T47D (cell line): Measurements from ENCODE around the gene SLC16A5.
"Not testable (repeated sequence)": the region's sequence is repeated elsewhere in the genome, so short reads cannot be mapped to it uniquely, and the experiment has no call there.

Experiments used
- DNase-seq, 2 experiments: peaks; one replicate each; pipeline versions ENCODE4 v3.0.0 to v3.0.0-alpha.2; 2011 to 2012; ENCODE audit warnings: low read depth in 1 of 2, low spot score in 1 of 2
- JUND ChIP-seq: IDR thresholded peaks from 2 replicates; pipeline ENCODE4 v1.6.1; 2012; ENCODE audit warnings: low read depth
- in situ Hi-C: cut with HindIII; loops from 2 replicates; pipeline ENCODE4 v1.10.0; 2016; ENCODE audit warnings: low sequenced_read_pairs, low pct_unique_long_range_greater_than_20kb

The SLC16A5 gene, protein sequence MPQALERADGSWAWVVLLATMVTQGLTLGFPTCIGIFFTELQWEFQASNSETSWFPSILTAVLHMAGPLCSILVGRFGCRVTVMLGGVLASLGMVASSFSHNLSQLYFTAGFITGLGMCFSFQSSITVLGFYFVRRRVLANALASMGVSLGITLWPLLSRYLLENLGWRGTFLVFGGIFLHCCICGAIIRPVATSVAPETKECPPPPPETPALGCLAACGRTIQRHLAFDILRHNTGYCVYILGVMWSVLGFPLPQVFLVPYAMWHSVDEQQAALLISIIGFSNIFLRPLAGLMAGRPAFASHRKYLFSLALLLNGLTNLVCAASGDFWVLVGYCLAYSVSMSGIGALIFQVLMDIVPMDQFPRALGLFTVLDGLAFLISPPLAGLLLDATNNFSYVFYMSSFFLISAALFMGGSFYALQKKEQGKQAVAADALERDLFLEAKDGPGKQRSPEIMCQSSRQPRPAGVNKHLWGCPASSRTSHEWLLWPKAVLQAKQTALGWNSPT

DNA sequence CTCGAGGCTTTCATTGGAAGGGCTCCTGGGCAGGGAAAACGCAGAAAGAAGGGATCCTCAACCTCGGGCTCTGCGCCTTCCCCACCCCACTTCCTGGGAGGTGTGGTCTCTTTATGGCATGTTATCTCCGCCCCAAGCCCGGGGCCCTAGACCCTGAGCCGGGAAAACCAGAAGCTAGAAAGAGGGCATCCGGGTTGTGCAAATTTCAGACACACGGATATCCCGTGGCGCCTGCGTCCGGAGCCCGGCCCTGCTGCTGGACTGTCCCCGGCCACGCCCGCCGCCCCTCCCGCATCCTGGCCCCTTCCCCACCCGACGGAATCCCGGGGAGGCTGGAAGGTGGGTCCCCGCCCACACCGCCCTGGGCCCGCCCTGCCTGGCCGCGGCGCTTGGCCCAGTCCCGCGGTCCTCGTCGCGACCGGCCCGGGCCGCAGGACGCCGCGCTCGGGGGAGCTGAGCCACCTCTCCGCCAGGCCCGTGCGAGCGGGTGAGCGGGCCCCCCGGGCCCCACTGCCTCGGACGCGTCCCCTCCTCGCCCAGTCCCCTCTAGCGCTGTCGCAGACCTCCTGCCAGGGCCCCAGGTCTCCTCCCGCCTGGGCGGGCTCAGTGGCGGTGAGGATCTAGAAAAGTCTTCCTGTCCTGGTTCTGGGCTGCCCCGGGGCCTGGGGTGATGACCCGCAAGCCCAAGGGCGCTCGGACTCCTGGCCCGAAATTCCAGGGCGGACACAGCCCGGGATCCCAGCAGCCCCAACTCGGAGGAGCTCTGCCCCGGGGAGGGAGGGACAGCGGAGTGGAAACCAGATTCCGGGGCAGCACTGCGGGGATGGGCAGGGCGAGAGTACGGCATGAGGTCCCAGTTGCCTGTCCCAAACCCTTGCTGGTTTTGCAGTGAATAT is at the start of gene SLC16A5:
TSS of gene SLC16A5 (plus strand) at position 397 of the 896 bp plus-strand sequence. CDS start 5,683 bp downstream, outside the sequence.
- TF ChIP-seq JUND: no peak
- in situ Hi-C loops: no loop called here
- DNase-seq: peak; percentile 81 to 97

- in situ Hi-C loops: no loop called here
- TF ChIP-seq JUND: no peak
- DNase-seq: no peak
Observed at GRCh38 chr17:75039238-75039637, 48.5 kb upstream of the SLC16A5 start.

DNA sequence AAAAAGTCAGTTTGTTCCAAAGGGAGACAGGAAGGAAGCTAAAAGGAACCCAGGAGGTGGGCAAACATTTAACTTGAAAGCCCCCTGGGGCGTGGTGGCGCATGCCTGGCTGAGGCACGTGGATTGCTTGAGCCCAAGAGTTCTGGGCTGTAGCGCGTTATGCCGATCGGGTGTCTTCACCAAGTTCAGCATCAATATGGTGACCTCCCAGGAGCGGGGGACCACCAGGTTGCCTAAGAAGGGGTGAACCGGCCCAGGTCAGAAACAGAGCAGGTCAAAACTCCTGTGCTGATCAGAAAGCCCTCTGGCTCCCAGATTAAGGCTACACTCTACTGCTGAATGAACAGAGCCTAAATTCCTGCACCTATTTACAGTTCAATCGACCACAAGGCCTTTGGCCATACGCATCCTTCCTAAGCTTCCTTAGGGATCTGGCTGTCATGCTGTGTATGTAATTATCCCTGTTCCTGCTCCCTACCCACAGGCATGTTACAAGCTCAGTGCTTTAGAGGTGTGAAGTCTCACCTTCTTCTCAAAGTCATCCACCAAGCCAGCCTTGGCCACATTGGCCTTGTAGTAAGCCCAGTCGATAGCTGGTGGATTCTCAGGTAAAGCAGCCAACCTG is 46.0 kb upstream of the SLC16A5 start:
- TF ChIP-seq JUND: no peak
- in situ Hi-C loops: no loop called here
- no peak for DNase-seq

DNA sequence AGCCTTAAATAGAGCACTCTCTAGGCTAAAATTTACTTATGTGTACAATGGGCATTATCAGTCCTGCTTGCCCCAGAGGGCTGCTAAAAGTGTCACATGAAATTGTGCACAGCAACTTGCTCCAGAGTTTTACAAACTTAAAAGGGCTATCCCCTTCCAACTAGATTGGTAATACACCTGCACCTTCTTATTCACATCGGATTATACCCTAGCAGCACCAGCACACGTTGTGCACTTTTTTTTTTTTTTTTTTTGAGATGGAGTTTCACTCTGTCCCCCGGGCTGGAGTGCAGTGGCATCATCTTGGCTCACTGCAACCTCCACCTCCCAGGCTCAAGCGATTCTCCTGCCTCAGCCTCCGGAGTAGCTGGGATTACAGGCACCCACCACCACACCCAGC is 44.0 kb upstream of the SLC16A5 start:
- not testable (repeated sequence) for DNase-seq

DNA sequence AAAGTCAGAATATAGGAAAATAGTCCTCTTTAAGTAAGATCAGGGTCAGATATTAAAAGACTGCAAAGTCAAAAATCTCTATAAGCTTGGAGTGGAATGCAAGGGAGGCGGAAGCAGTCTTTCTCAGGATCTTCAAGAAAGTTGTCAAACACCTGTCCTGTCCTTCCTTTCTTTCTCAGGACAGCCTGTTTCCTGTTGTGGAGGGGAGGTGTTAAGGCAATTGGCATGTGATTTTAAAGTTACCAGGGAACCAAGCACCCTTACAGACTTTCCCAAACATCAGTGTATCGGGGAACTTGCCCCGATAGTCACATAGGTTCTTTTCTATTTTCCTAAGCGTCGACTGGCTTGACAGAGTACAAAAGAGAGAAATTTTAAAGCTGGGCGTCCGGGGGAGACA is 43.0 kb upstream of the SLC16A5 start:
- TF ChIP-seq JUND: no peak
- no peak for DNase-seq
- in situ Hi-C loops: no loop called here

More for the DNA sequence above, 44.0 kb upstream of the SLC16A5 start:
- in situ Hi-C loops: not testable (repeated sequence)

GRCh38 chr17:75045946-75046406 is 41.8 kb upstream of the SLC16A5 start:
- in situ Hi-C loops, DNase-seq: not testable (repeated sequence)

GRCh38 chr17:75046407-75047289 is 41.1 kb upstream of the SLC16A5 start, which contains the start of the genes ATP5PD and KCTD2:
Gene ATP5PD (minus strand): TSS chr17:75046969. CDS start chr17:75042650, 4,319 bp downstream.
Gene KCTD2 (plus strand): TSS chr17:75047225. CDS start chr17:75047251, 26 bp downstream.
- DNase-seq: peak; percentile 99
- in situ Hi-C loops: no loop called here
- no peak for TF ChIP-seq JUND

GRCh38 chr17:75047398-75048098 is 40.2 kb upstream of the SLC16A5 start:
- DNase-seq: no peak
- in situ Hi-C loops: no loop called here

DNA sequence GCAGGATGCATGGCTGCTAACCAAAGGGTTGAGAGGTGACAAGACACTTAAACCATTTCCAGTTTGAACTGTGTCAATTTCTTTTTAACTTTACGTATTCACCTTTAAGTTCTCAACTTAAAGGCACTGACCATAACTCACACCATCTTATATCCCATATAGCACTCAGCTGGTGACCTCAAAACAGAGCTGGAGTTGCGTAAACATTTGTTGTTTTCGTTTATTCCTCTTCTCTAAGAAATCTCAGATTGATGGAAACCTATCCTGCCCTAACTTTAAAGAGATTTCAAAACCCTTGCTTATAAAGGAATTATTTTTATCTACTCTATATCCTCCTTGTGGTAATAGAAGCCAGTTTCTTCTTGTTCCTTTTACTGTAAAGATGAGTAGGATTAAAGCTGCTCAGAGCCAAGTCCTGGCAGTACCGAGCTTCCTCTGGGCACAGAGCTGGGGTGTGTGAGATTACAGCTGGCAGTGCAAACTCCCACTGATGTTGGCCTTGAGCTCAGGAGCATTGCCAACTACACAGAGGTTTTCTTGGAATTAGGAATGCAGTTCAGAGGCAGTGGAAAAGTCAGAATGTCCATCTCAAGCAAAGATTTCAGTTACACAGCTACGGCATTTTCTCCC is 39.4 kb upstream of the SLC16A5 start:
- no peak for TF ChIP-seq JUND
- in situ Hi-C loops: no loop called here
- no peak for DNase-seq

More at GRCh38 chr17:75047398-75048098, 40.2 kb upstream of the SLC16A5 start:
- TF ChIP-seq JUND: no peak

DNA sequence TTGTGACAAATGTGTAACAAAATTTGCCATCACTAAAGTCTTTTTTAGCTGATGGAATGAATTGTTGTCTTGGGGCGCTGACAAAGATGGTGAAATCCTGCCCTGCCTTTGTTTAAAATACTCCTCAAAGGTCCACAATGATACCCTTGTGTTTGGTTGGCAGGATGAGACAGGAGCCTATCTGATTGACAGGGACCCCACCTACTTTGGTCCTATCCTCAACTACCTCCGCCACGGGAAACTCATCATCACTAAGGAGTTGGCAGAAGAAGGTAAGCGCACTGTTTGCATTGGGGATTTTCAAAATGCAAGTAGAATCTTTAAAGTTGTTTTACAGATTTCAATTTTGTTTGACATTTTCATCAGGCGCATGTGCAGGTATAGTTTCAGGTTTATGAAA is 38.7 kb upstream of the SLC16A5 start:
- DNase-seq: no peak
- in situ Hi-C loops: no loop called here
- TF ChIP-seq JUND: no peak
